Measurements from ENCODE around the gene ST3GAL3.
"Not testable (repeated sequence)": the region's sequence is repeated elsewhere in the genome, so short reads cannot be mapped to it uniquely, and the experiment has no call there.

ST3GAL3 gene

DNA sequence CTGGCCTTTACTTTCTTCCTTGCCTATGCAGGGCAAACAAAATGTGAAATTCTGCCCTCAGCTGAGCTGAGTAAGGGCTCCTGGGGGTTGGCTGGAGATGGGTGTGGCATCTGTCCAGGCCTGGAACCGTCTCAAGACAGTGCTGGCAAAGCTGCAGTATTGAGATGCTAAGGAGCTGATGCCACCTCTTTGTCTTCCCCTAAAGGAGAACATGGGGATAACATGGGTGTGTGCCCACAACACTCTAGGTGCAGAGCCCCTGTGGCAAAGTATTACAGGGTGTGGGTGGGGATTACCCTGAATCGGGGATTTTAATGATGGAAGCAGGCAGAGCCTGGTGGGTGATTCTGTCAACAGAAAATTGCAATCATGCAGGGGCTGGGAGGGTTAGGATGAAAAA is 2.5 kb upstream of the ST3GAL3 start:
- DNase-seq: no peak

DNA sequence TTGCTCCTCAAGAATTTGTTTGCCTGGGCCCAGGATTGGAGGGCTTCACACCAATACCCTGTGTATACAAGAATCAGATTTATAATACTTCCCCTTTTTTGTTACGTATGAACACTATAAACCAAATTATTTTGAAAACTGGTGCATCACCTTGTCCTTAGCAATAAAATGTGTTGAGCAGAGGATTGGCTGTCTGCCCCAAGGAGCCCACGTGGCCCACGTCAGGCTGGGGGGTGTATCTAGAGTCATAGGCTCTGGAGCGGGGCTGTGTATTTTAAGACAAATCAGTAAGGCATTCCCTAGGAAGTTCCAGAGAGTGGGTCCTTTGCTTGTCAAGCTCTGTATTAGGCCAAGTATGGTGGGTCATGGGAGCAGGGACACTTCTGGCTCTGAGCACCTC is 2.0 kb upstream of the ST3GAL3 start:
- DNase-seq: no peak

DNA sequence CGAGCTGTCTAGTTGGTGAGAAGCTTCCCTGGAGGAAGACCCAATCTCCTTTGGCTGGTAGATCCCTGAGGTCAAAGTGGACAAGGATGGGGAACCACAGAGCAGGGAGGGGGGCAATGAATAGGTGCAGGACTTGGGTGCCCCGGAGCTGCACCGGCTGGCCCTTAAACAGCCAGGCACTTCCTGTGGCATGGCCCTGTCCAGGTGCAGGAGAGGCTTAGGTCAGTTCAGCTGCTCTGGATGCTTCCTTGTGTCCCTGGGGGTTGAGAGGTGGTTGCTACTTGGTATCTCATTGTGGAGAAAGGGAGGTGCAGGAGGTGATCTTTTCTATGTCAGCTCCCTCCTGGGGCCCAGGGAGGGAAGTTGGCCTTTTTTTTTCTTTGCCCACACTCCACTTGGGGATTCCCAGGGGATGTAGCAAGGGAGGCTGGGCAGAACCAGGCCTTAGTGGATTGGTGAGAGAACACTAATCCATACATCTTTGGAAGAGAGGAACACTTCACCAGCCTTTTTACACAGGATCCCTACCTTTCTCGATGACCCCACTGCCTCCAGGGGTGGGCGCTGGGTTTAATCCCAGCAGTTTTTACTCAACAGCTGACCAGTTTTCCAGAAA is 1.2 kb upstream of the ST3GAL3 start:
- DNase-seq: peak; percentile 1 to 38

DNA sequence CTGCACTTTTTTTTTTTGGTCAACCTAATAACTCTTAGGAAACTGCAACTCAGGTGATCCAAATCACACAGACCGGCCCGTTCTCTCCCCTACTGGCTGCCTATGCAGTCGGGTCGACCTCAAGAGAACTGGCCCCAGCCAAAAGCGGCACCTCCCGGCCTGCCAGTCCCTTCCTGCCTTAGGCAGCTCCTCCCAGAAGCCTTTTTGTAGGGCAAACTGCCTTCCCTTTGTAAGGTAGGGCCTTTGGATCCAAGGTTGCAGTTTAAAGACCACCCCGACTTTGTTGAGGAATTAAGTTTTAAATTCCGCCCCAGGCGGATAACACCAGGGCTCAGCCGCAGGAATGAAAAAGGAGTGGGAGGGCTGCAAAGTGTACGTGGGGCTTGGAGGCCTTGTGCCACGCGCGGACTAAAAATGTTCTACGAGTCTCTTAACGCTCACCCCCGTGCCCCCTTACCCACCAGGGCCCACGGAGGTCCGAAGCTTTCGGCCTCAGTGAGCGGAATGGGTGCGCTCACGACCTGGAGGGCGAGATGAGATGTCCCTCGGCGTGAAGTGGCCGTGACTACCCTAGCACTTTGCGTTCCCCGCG is 642 bp upstream of the ST3GAL3 start:
- peak in 1 of 2 experiments; percentile 30 for DNase-seq

DNA sequence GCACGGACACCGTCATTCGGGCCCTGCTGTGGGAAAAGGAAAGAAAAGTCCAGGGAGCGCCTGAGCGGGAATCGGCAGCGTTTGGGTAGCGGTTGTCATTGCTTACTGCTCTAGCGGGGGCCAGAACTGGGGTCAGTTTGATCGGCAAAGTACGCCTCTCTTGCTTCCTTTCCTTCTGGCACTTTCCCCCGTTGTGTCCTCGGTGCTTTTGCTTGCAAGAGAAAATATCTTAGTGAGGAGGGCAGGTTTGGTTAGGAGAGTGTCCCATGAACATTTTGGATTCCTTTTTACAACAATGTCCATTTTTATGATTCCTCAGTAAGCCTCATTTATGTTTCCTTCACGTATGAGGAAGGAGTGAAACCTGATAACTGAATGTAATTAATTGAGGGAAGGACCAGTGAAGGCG is 670 bp downstream of the ST3GAL3 start:
- peak in 1 of 2 experiments; percentile 60 for DNase-seq

DNA sequence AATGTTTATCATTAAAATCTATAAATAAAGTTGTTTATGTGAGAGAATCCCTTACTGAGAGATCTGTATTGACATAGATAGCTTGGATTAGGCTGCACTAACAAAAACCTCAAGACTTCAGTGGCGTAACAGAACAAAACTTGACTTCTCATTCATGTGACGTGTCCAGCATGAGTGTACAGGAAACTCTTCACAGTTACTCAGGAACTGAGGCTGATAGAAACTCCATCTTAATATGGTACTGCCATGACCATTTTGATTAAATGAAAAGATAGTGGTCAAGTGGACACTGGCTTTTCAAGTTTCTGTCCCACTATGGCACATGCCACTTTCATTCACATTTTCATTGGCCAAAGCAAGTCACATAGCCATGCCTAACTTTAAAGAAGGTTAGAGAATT is 3.7 kb downstream of the ST3GAL3 start:
- DNase-seq: no peak

DNA sequence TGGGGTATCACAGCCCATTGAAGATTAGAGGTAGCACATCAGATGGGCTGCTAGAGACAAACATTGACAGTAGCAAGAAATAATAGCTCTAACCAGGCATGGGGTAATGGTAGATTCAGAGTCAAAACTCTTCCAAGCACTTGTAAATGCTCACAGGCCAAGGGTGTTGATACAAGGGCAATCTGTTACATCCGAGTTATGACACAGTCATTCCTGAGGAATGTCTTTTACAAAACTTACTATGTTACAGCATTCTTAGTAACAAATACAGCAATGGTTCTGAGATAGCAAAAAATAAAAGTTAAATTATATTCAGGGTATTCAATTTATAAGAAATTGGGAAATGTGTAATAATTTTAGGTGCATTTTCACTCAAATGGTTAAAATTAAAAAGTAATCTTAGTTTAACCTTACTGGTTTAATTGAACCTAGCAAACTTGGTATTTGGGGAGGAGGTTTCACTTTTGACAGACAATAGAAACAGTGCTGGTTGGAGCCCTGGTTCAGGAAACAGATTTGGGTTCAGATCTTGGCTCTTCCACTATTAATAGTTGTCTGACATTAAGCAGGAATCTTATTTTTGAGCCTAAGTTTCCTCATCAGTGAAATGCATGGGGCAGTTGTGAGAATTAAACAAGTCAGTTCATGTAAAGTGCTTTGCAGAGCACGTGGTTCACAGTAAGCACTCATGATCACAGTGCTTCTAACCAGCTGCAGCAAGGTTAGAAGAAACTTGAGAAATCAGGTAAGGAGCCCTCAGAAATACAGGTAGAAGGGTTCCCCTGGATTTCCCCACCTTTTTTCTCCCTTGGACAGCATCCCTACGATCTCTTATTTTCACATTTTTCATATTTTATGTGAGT is 4.4 kb downstream of the ST3GAL3 start:
- no peak for DNase-seq

DNA sequence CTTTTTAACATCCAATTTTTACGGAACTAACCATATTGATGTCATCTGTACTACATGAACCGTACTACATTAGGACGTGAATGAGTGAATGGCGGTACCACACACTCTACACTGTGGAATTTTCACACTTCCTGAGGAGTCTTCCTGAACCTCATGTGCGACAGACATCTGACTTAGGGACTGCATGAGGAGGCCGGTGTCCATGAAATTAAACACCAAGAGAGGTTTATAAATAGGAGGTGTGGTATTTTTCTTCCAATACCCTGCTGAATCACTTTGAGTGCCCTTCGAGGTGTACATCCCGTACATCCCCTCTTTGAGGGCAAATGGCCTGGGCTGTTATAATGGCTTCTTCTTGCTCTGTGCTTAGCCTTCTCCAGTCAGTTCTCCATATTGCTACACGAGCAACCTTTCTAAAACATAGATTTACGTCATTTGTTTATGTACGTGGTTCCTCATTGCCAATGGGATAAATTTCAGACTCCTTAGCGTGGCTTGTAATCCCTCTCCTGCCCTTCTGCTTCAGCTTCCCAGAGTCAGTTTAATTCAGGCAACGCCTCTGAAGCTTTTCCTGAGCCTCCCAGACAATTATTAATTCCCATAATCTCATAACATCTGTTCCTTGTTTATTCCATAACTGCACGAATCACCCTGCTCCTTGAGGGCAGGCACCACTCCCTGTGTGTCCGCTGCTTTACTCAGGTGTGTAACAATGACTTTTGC is 9.4 kb downstream of the ST3GAL3 start:
- no peak for DNase-seq

DNA sequence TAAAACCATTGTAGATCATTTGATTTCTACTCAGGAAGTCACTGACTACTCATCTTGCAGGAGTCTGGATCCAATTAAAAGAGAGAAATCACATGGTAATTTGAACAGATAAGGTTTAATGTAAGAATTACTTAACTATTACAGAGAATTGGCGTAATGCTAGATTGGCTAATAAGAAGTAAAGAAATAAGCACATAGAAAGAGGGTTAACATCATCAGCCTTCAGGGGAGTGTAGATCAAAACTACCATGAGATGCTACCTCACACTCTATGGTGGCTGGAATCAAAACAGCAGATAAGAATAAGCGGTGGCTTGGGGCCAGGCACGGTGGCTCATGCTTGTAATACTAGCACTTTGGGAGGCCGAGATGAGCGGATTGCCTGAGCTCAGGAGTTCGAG is 11.7 kb downstream of the ST3GAL3 start:
- no peak for DNase-seq

DNA sequence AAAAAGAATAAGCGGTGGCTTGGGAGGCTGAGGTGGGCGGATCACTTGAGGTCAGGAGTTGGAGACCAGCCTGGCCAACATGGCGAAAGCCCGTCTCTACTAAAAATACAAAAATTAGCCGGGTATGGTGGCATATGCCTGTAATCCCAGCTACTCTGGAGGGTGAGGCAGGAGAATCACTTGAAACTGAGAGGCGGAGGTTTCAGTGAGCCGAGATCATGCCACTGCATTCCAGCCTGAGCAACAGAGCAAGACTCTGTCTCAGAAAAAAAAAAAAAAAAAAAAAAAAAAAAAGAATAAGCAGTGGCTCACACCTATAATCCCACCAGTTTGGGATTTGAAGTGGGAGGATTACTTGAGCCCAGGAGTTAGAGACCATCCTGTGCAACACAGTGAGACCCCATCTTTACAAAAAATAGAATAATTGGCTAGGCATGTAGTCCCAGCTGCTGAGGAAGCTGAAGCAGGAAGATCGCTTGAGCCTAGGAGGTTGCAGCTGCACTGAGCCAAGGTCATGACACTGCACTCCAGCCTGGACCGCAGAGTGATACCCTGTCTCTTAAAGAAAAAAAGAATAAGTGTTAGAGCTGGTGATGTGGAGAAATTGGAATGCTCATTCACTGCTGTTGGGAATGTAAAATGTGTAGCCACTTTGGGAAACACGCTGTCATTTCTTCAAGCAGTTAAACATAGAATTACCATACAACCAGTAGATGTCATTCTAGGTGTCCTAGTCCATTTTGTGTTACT is 12.5 kb downstream of the ST3GAL3 start:
- DNase-seq: not testable (repeated sequence)

DNA sequence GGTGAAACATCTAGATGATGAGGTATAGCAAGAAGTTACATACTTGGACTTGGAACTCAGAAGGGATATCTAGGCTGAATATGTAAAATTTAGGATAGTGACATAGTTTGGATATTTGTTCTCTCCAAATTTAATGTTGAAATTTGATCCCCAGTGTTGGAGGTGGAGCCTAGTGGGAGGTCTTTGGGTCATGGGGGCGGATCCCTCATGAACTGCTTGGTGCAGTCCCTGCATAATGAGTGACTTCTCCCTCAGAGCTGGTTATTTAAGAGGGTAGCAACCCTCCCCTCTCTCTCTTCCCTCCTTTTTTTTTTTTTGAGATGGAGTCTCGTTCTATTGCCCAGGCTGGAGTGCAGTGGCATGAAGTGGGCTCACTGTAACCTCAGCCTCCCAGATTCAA is 15.5 kb downstream of the ST3GAL3 start:
- DNase-seq: no peak

DNA sequence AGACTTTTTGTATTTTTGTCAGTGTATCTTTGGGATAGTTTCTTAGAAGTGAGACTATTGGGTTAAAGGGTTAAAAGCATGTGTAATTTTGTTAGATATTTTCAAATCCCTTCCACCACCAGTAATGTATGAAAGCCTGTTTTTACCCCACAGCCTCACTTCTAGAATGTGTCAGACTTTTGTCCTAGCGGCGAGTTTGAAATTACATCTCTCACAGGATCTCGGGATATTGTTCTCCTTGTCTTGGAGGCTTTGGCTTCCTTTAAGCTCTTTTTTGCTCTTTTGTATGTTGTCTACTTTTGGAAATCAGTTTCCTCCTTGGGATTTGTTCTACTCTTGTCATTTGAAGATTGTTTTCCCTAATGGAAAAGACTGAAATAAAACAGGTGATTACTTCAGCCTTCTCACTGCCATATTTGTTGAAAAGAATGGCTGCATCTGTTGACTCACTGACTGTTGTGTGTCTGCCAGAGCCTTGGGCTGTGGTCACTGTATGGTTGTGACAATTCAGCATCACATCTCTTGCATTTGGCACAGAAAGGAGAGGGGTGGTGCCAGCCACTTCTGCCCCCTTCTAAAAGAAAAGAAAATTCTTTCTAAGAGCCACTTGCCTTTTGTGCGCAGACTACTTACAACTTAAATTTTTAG is 22.6 kb downstream of the ST3GAL3 start:
- no peak for DNase-seq

DNA sequence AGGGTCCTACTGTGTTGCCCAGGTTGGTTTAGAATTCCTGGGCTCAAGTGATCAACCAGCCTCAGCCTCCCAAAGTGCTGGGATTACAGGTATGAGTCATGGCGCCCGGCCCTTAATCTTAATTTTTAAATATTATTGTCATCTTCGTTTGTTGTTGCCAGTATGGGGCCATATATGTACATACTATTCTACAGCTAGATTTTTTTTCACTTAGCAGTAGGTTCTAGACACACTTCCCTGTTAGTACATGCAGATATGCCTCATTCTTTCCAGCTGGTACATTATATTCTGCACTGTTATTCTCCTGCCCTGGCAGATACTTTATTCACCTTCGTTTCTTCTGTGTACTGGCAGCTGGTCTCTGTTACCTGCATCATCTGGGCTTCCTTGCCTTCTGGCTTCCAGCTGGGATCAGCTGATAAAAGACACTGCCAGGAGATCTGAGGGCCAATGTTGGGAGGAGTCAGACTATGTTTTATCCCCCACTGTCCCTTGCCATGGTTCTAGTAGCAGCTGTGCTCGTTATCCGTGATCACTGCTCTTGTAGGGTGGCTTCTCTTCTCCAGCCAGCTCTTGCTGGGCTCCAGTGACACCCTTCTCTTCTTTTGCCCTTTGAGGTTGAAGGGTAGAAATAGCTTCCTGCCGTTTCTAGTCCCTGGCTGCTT is 24.7 kb downstream of the ST3GAL3 start:
- DNase-seq: peak in 1 of 2 experiments; percentile 13

DNA sequence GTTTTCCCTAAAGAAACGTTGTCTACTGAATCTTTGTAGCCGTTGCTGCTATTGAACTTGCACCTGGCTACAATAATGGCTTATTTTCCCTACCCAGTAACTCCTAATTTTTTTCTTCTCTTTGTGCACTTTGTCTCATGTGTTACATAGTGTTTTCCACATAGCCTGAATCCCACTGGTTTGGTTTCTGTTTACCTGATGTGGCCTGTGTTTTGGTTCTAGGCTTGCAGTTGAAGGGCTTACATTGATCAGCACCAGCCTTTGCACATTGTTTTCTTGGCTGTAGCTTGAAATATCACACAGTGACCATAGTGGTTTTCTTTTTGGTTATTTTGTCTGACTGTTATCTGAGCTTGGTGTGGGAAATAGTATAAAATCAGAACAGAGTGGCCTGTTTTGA is 29.5 kb downstream of the ST3GAL3 start:
- DNase-seq: no peak

DNA sequence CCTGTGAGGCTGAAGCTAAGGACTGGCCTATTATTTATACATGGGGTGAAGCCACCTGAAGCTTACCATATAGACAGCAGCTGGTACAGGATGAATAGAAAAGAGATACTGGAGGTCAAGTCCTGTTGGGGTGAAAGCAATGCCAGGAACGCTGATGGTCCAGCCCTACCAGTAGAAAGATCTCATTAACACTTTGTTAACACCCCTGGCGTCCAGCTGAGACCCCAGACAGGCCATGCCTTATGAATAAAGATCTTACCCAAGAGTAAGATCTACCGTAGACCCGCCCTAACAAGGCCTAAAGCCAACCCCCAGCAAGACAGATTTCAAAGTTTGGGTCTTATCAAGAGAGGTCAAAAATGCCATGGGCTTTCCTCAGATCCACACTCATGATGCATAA is 34.7 kb downstream of the ST3GAL3 start:
- DNase-seq: no peak

DNA sequence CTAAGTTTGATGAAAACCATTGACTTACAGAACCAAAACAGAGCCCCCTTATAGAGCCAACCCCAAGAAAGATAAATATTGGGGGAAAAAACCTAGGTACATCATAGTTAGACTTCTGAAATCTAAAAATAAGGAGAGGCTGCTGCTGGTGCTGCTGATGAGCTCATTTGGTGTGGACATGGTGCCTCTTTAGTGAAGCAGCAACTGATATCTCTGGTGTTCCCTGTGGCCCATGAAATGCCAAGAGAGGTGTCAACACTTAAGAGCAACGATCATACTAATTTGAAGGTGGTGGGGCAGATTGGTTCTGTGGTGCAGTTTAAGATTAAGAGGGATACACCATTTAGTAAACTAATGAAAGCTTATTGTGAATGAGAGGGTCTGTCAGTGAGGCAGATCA is 35.9 kb downstream of the ST3GAL3 start:
- DNase-seq: no peak

DNA sequence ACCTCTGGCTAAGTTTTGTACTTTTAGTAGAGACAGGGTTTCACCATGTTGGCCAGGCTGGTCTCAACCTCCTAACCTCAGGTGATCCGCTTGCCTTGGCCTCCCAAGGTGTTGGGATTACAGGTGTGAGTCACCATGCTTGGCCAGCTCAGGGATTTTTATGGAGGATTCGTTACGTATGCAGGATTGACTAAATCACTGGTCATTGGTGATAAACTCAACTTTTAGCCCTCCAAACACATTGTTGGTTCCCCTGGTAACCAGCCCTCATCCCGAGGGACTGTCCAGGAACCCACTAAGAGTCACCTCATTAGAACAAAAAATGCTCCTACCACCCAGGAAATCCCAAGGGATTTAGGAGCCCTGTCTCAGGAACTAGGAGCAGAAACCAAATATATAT is 40.4 kb downstream of the ST3GAL3 start:
- DNase-seq: no peak

DNA sequence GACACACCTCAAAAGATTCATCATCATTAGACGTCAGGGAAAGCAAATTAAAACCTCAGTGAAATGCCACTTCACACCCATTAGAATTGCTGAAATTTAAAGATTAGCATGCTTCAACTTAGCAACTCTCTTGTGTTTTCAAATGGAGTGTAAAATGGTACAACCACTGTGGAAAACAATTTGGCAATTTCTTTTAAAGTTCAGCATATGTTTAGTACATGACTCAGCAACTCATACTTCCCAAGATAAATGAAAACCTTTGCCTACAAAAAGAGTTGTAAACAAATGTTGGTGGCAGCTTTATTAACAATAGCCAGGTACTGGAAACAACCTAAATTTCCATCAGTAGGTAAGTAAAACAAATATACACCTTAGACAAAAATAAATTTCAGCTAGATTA is 42.7 kb downstream of the ST3GAL3 start:
- DNase-seq: no peak

DNA sequence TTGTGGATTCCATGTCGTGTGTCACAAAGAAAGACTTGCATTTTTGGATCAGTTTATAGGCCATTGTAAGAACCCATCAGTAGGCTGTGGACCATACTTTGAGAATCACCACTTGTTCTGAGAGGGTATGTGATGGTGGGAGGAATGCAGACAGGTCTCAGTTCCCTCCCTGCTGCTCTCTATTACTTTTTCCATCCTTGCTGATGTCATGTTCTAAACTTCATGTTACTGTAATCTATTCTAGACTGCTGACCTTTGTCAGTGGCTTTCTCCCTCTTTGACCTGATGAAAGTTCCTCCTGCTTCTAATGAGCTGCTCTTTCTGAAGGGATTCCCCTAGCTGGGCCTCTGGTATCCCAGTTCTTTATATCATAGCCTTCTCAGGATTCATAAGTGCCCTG is 46.1 kb downstream of the ST3GAL3 start:
- no peak for DNase-seq

DNA sequence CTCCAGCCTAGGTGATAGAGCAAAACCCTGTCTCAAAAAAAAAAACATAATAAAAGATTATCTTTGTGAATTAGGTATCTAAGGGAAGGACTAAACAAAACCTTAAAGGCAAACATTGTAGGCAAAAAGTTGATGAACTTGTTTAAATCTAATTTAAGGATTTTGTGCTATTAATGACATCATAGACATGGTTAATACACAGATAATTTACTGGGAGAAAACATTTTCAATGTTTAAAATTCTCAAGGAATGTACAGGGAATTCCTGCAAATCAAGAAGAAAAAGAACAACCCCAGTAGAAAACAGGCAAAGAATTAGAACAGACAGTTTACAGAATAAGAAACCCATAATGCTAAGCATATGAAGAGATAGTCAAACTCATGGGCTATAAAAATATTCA is 47.6 kb downstream of the ST3GAL3 start:
- DNase-seq: no peak

DNA sequence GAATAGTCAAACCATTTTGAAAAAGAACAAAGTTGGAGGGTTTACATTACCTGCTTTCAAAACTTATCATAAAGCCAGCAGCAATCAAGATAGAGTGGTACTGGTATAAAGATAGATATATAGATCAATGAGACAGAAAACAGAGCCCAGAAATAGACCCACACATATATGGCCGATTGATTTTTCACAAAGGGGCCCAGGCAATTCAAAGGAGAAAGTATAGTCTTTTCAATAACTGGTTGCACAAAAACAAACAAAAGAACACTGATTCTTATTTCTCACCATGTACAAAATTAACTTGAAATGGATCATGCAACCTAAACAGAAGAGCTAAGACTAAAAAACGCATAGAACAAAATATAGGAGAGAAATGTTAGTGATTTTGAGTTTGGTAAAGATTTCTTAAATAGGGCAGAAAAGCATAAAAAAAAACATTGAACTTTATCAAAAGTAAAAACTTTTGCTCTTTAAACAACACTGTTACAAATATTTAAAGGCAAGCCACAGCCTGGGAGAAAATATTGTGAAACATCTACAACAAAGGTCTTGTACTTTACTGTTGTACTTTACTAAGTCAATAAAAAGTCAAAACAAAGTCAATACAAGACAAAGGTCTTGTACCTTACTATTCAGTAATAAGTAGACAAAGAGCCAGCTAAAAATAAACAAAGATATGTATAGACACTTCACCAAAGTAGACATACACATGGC is 50.2 kb downstream of the ST3GAL3 start:
- DNase-seq: no peak
